ENCODE measurements around the gene TTF2.
"Not testable (repeated sequence)": the region's sequence is repeated elsewhere in the genome, so short reads cannot be mapped to it uniquely, and the experiment has no call there.

TTF2 gene

GRCh38 chr1:117094841-117095604 lies 34.9 kb downstream of the TTF2 start:
- no peak for DNase-seq

GRCh38 chr1:117096951-117097408 lies 36.9 kb downstream of the TTF2 start:
- no peak for DNase-seq

GRCh38 chr1:117097443-117097842 lies 37.3 kb downstream of the TTF2 start:
- DNase-seq, result no peak

- no peak for DNase-seq
Measured at GRCh38 chr1:117098287-117098890, 38.3 kb downstream of the TTF2 start.

- no peak for DNase-seq
Measured at GRCh38 chr1:117101334-117101733, 41.2 kb downstream of the TTF2 start.

- DNase-seq, result not testable (repeated sequence)
Measured at GRCh38 chr1:117101858-117102257, 41.7 kb downstream of the TTF2 start.

GRCh38 chr1:117104986-117105385 lies 44.9 kb downstream of the TTF2 start:
- DNase-seq, result no peak

- no peak for DNase-seq
Measured at GRCh38 chr1:117105722-117106121, 45.6 kb downstream of the TTF2 start.

GRCh38 chr1:117106478-117106877 lies 46.4 kb downstream of the TTF2 start:
- no peak for DNase-seq

GRCh38 chr1:117107364-117107763 lies 47.2 kb downstream of the TTF2 start:
- DNase-seq, result no peak

GRCh38 chr1:117110774-117111173 lies 50.6 kb downstream of the TTF2 start:
- DNase-seq, result no peak

- DNase-seq, result no peak
Measured at GRCh38 chr1:117112047-117112717, 52.1 kb downstream of the TTF2 start.

- no peak for DNase-seq
Measured at GRCh38 chr1:117113199-117113598, 53.1 kb downstream of the TTF2 start.

GRCh38 chr1:117114877-117115276 lies 54.8 kb downstream of the TTF2 start:
- DNase-seq, result no peak

GRCh38 chr1:117116090-117116783 lies 56.1 kb downstream of the TTF2 start:
- DNase-seq, result no peak

- DNase-seq, result no peak
Measured at GRCh38 chr1:117116784-117117130, 56.6 kb downstream of the TTF2 start.

- no peak for DNase-seq
Measured at GRCh38 chr1:117117697-117118096, 57.6 kb downstream of the TTF2 start.

GRCh38 chr1:117118137-117118536 lies 58.0 kb downstream of the TTF2 start:
- no peak for DNase-seq

- DNase-seq, result not testable (repeated sequence)
Measured at GRCh38 chr1:117119144-117119543, 59.0 kb downstream of the TTF2 start.

GRCh38 chr1:117120774-117121588 lies 60.9 kb downstream of the TTF2 start:
- DNase-seq, result no peak

- DNase-seq, result peak; percentile 74 to 84
Measured at GRCh38 chr1:117121589-117122329, 61.6 kb downstream of the TTF2 start, which contains the start of gene TRIM45. TSS of gene TRIM45 (minus strand) at chr1:117121749. CDS start at chr1:117121201, 548 bp downstream.

Measured in stimulated activated CD4-positive, alpha-beta T cell treated with anti-CD3 and anti-CD28 coated beads, Interleukin-4, amount 100 ng/mL, for 4 hours (primary cell).